Fibroblast of the aortic adventitia (primary cell): ENCODE data around the gene STXBP5. TPM values are rescaled to one million over a fixed set of nuclear protein-coding genes. Genes with fewer than 3 reads are reported as not detected.
"Not testable (repeated sequence)": the region's sequence is repeated elsewhere in the genome, so short reads cannot be mapped to it uniquely, and the experiment has no call there.

Source experiments
- DNase-seq: peaks from one replicate; pipeline ENCODE4 v3.0.0-alpha.2; 2010; ENCODE audit warnings: low read depth
- H3K4me3 ChIP-seq: 2 replicates; pipeline ENCODE4 v1.5.1; 2011; ENCODE audit warnings: low read depth, mild to moderate bottlenecking, control low read depth, low read length, moderate library complexity
- CTCF ChIP-seq: IDR thresholded peaks from 2 replicates; pipeline ENCODE4 v1.5.1; 2011; ENCODE audit warnings: mild to moderate bottlenecking, low read length, control low read depth, inconsistent platforms; ENCODE audit not compliant: insufficient read depth
- total RNA-seq: library from RNA; depleted of rRNA; stranded (reverse); fragments of >200 nt; gene quantifications from 2 replicates; pipeline ENCODE4 v1.2.3, GENCODE V29; 2012; ENCODE audit warnings: low replicate concordance

STXBP5 gene
- total RNA-seq, 1 donor = 65.2 TPM

GRCh38 chr6:147372806-147373205 is 168.6 kb downstream of the STXBP5 start:
- TF ChIP-seq CTCF = no peak
- H3K4me3 ChIP-seq = no peak overlapping the region
- DNase-seq = no peak

GRCh38 chr6:147378819-147379218 is 174.6 kb downstream of the STXBP5 start:
- DNase-seq = no peak
- H3K4me3 ChIP-seq = no peak overlapping the region
- no peak for TF ChIP-seq CTCF

GRCh38 chr6:147380841-147381240 is 176.6 kb downstream of the STXBP5 start:
- DNase-seq, H3K4me3 ChIP-seq: not testable (repeated sequence)

GRCh38 chr6:147381712-147382111 is 177.5 kb downstream of the STXBP5 start:
- TF ChIP-seq CTCF = no peak
- DNase-seq = peak; percentile 31
- no peak overlapping the region for H3K4me3 ChIP-seq

- DNase-seq = peak; percentile 61
Observed at GRCh38 chr6:147382945-147383554, 178.8 kb downstream of the STXBP5 start.

GRCh38 chr6:147384029-147384428 is 179.8 kb downstream of the STXBP5 start:
- no peak for TF ChIP-seq CTCF
- no peak for DNase-seq
- H3K4me3 ChIP-seq = no peak overlapping the region

More at GRCh38 chr6:147382945-147383554, 178.8 kb downstream of the STXBP5 start:
- no peak overlapping the region for H3K4me3 ChIP-seq
- peak; percentile 52 for TF ChIP-seq CTCF

GRCh38 chr6:147384737-147385710 is 180.8 kb downstream of the STXBP5 start:
- TF ChIP-seq CTCF = no peak
- DNase-seq = no peak
- H3K4me3 ChIP-seq = no peak overlapping the region
